HEK293 (cell line): Measurements from ENCODE around the gene BCL2.
A peak's percentile ranks its signal among the peaks of the same experiment; 100 is the strongest.

Source experiments
- CTCF ChIA-PET: fragments of 350-600 bp; formaldehyde crosslinking; extraction: SDS; loops from one replicate; lab custom pipeline; 2021; ENCODE audit warnings: antibody characterized with exemption; lab: Yijun Ruan, JAX
- POLR2A ChIA-PET: fragments of 300-600 bp; formaldehyde crosslinking; extraction: SDS; loops from one replicate; lab custom pipeline; 2020; ENCODE audit warnings: antibody characterized with exemption, inconsistent platforms; lab: Yijun Ruan, JAX
- H3K27ac ChIP-seq: fragments of 200-500 bp; sonication (Bioruptor generic); 2 replicates; pipeline ENCODE4 v1.5.1; 2014; ENCODE audit warnings: low read depth, low read length, control low read depth, inconsistent platforms; ENCODE audit errors: extremely low read depth
- H3K36me3 ChIP-seq, 2 experiments: fragments of 200-500 bp in 1 of 2; sonication (Bioruptor generic) in 1 of 2; 1 replicate in 1 of 2; 2 replicates in 1 of 2; pipeline ENCODE4 v1.5.1; 2014 to 2017; ENCODE audit warnings: inconsistent platforms in 2 of 2, low read length in 2 of 2; ENCODE audit not compliant: control insufficient read depth in 2 of 2, insufficient read depth in 1 of 2
- H3K4me1 ChIP-seq: fragments of 200-500 bp; sonication (Bioruptor generic); 2 replicates; pipeline ENCODE4 v1.5.1; 2014; ENCODE audit warnings: mild to moderate bottlenecking, low read length, inconsistent platforms; ENCODE audit not compliant: control insufficient read depth, insufficient read depth
- H3K4me3 ChIP-seq: 2 replicates; pipeline ENCODE4 v1.5.1; 2011; ENCODE audit warnings: low read depth, mild to moderate bottlenecking, control low read depth, low read length, moderate library complexity
- H3K9me3 ChIP-seq: fragments of 200-500 bp; sonication (Bioruptor generic); 2 replicates; pipeline ENCODE4 v1.5.1; 2014; ENCODE audit warnings: low read depth, low read length, inconsistent platforms; ENCODE audit not compliant: control insufficient read depth, insufficient read depth
- GLI2 ChIP-seq: fragments of 450-650 bp; formaldehyde crosslinking; IDR thresholded peaks from 2 replicates; pipeline ENCODE4; 2017; ENCODE audit warnings: missing biosample characterization, missing genetic modification characterization, low read depth, borderline replicate concordance
- HOXD13 ChIP-seq: sonication (generic); formaldehyde crosslinking; IDR thresholded peaks from 2 replicates; pipeline ENCODE4 v1.8.0; 2022; ENCODE audit warnings: missing genetic modification reagents, borderline replicate concordance
- SCRT2 ChIP-seq: fragments of 450-650 bp; formaldehyde crosslinking; IDR thresholded peaks from 2 replicates; pipeline ENCODE4 v1.5.1; 2016; ENCODE audit warnings: missing biosample characterization, missing genetic modification characterization
- SP2 ChIP-seq: fragments of 450-650 bp; formaldehyde crosslinking; IDR thresholded peaks from 2 replicates; pipeline ENCODE4 v1.5.1; 2016; ENCODE audit warnings: missing biosample characterization, missing genetic modification characterization
- SP3 ChIP-seq: fragments of 450-650 bp; formaldehyde crosslinking; IDR thresholded peaks from 2 replicates; pipeline ENCODE4 v1.5.1; 2016; ENCODE audit warnings: missing biosample characterization, missing genetic modification characterization
- SP7 ChIP-seq: fragments of 450-650 bp; formaldehyde crosslinking; IDR thresholded peaks from 2 replicates; pipeline ENCODE4 v1.5.1; 2016; ENCODE audit warnings: missing biosample characterization, missing genetic modification characterization
- ZBTB21 ChIP-seq: fragments of 450-650 bp; formaldehyde crosslinking; IDR thresholded peaks from 2 replicates; pipeline ENCODE4 v1.5.1; 2017; ENCODE audit warnings: missing biosample characterization, missing genetic modification characterization
- ZBTB48 ChIP-seq: fragments of 450-650 bp; formaldehyde crosslinking; IDR thresholded peaks from 2 replicates; pipeline ENCODE4 v1.5.1; 2016; ENCODE audit warnings: missing biosample characterization, missing genetic modification characterization
- ZEB2 ChIP-seq: fragments of 450-650 bp; formaldehyde crosslinking; IDR thresholded peaks from 2 replicates; pipeline ENCODE4 v1.5.1; 2016; ENCODE audit warnings: missing biosample characterization, missing genetic modification characterization
- ZNF138 ChIP-seq: fragments of 450-650 bp; formaldehyde crosslinking; IDR thresholded peaks from 2 replicates; pipeline ENCODE4 v1.5.1; 2016; ENCODE audit warnings: missing biosample characterization, missing genetic modification characterization, borderline replicate concordance
- ZNF184 ChIP-seq: fragments of 450-650 bp; IDR thresholded peaks from 2 replicates; pipeline ENCODE4 v1.5.1; 2018; ENCODE audit warnings: missing biosample characterization, mild to moderate bottlenecking, missing genetic modification characterization
- ZNF202 ChIP-seq: fragments of 450-650 bp; formaldehyde crosslinking; IDR thresholded peaks from 2 replicates; pipeline ENCODE4 v1.5.1; 2016; ENCODE audit warnings: missing biosample characterization, missing genetic modification characterization, borderline replicate concordance
- ZNF335 ChIP-seq: fragments of 450-650 bp; formaldehyde crosslinking; conservative IDR thresholded peaks from 2 replicates; pipeline ENCODE4 v1.5.1; 2016; ENCODE audit warnings: missing biosample characterization, missing genetic modification characterization
- ZNF391 ChIP-seq: fragments of 450-650 bp; formaldehyde crosslinking; IDR thresholded peaks from 2 replicates; pipeline ENCODE4 v1.5.1; 2016; ENCODE audit warnings: low read depth, missing biosample characterization, missing genetic modification characterization, borderline replicate concordance
- ZNF747 ChIP-seq: fragments of 450-650 bp; formaldehyde crosslinking; IDR thresholded peaks from 2 replicates; pipeline ENCODE4 v1.5.1; 2016; ENCODE audit warnings: missing biosample characterization, missing genetic modification characterization
- ZNF76 ChIP-seq: fragments of 450-650 bp; formaldehyde crosslinking; IDR thresholded peaks from 2 replicates; pipeline ENCODE4; 2016; ENCODE audit warnings: low read depth, missing biosample characterization, missing genetic modification characterization, borderline replicate concordance
- TF ChIP-seq, protein P1 (sequence below): fragments of 450-650 bp; formaldehyde crosslinking; IDR thresholded peaks from 2 replicates; pipeline ENCODE4 v1.5.1; 2017; ENCODE audit warnings: missing biosample characterization, missing genetic modification characterization
- TF ChIP-seq, protein P2 (sequence below): fragments of 450-650 bp; formaldehyde crosslinking; IDR thresholded peaks from 2 replicates; pipeline ENCODE4 v1.5.1; 2016; ENCODE audit warnings: missing biosample characterization, missing genetic modification characterization
- TF ChIP-seq, protein P3 (sequence below): fragments of 450-650 bp; IDR thresholded peaks from 2 replicates; pipeline ENCODE4 v1.5.1; 2018; ENCODE audit warnings: missing biosample characterization, mild to moderate bottlenecking, missing genetic modification characterization

BCL2 gene

DNA sequence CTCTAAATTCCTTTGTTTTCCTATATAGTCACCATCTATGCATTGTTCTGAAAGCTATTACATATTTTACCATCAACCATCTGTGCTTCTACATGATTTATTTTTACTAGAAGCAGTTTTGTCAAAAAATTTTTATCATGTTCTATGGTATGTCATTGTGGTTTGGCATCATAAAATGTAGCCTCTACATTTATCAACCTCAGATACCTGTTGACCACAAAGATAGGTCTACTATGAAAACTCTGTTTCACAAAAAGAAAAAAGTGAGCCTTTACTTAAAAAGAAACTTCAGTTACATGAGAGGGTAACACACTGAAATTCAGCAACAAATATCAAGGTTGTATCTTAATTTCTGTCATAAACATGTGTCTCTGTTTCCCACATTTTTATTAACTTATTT, 3.7 kb downstream of the BCL2 start:
- Histone ChIP-seq H3K9me3 (no peaks in the 10 kb centered on the region), H3K4me3 (no peak overlapping the region), H3K36me3 (no peaks in the 10 kb centered on the region), H3K4me1 (peaks cover 23% of the 10 kb centered on the region; the same call in 1 of the 2 replicates), H3K27ac (no peak overlapping the region)
- ChIA-PET POLR2A (no interaction called here), CTCF (interaction anchor here (0.7 to 1.0 kb wide), 3 partner anchors 8 to 268 kb away, joined by 3 to 5 read pairs (median 5); no protein-coding TSS in a partner anchor)
- no peak for TF ChIP-seq ZNF138 (tag by site-specific recombination)
- TF ChIP-seq, protein P1, sequence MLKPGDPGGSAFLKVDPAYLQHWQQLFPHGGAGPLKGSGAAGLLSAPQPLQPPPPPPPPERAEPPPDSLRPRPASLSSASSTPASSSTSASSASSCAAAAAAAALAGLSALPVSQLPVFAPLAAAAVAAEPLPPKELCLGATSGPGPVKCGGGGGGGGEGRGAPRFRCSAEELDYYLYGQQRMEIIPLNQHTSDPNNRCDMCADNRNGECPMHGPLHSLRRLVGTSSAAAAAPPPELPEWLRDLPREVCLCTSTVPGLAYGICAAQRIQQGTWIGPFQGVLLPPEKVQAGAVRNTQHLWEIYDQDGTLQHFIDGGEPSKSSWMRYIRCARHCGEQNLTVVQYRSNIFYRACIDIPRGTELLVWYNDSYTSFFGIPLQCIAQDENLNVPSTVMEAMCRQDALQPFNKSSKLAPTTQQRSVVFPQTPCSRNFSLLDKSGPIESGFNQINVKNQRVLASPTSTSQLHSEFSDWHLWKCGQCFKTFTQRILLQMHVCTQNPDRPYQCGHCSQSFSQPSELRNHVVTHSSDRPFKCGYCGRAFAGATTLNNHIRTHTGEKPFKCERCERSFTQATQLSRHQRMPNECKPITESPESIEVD (tag by site-specific recombination), result 0 out of 2 replicates have a peak, but pooled peaks have one; percentile 28
- TF ChIP-seq SCRT2 (tag by site-specific recombination), result peak; percentile 55
- TF ChIP-seq SP3 (tag by site-specific recombination), result no peak

DNA sequence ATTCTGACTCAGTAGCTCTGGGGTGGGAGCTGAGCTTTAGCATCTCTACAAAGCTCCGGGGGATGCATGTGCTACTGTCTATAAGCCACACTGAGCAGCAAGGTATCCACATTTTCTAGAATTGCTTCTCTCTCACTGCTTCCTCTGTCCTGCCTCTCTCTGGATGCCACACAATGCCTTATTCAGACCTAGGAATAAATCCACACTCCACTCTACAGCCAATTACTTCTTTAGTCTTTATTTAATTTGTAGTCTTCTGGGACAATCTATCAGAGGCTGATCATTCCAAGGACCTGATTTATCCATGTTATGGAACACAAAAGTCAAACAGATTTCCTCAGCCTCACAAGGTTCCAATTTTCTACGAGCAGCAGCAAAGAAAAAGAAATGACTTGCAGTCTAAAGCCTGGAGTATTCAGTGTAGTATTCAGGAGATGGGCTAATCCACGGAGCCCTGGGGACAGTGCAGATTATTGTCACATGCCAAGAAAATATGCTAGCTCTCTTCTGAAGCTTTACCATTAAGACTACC, 4.4 kb downstream of the BCL2 start:
- no peaks in the 10 kb centered on the region for H3K36me3 ChIP-seq
- no peak overlapping the region for H3K4me3 ChIP-seq
- no peak overlapping the region for H3K27ac ChIP-seq
- CTCF ChIA-PET, result interaction anchor here (0.6 to 1.0 kb wide), 7 partner anchors 8 to 297 kb away, joined by 3 to 5 read pairs (median 4); no protein-coding TSS in a partner anchor
- H3K4me1 ChIP-seq, result peaks cover 23% of the 10 kb centered on the region; the same call in 1 of the 2 replicates
- no peaks in the 10 kb centered on the region for H3K9me3 ChIP-seq
- POLR2A ChIA-PET, result no interaction called here
- TF ChIP-seq ZEB2 (tag by site-specific recombination) (no peak), ZNF747 (no peak), SP7 (tag by site-specific recombination) (no peak), ZNF76 (tag by site-specific recombination) (no peak), ZNF335 (no peak), ZBTB48 (no peak), ZNF391 (tag by site-specific recombination) (no peak), ZNF202 (tag by site-specific recombination) (no peak), SP2 (no peak), ZBTB21 (tag by site-specific recombination) (no peak), ZNF184 (no peak), GLI2 (no peak), HOXD13 (CRISPR knock-in tag) (no peak), SP3 (tag by site-specific recombination) (no peak)
- TF ChIP-seq, protein P2, sequence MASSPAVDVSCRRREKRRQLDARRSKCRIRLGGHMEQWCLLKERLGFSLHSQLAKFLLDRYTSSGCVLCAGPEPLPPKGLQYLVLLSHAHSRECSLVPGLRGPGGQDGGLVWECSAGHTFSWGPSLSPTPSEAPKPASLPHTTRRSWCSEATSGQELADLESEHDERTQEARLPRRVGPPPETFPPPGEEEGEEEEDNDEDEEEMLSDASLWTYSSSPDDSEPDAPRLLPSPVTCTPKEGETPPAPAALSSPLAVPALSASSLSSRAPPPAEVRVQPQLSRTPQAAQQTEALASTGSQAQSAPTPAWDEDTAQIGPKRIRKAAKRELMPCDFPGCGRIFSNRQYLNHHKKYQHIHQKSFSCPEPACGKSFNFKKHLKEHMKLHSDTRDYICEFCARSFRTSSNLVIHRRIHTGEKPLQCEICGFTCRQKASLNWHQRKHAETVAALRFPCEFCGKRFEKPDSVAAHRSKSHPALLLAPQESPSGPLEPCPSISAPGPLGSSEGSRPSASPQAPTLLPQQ (tag by site-specific recombination), result no peak
- TF ChIP-seq, protein P3, sequence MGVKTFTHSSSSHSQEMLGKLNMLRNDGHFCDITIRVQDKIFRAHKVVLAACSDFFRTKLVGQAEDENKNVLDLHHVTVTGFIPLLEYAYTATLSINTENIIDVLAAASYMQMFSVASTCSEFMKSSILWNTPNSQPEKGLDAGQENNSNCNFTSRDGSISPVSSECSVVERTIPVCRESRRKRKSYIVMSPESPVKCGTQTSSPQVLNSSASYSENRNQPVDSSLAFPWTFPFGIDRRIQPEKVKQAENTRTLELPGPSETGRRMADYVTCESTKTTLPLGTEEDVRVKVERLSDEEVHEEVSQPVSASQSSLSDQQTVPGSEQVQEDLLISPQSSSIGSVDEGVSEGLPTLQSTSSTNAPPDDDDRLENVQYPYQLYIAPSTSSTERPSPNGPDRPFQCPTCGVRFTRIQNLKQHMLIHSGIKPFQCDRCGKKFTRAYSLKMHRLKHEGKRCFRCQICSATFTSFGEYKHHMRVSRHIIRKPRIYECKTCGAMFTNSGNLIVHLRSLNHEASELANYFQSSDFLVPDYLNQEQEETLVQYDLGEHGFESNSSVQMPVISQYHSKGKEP (tag by site-specific recombination), result no peak
- TF ChIP-seq, all 188 proteins: peak for 0
